BE2C (cell line): Measurements from ENCODE around the gene CBFA2T3.

ENCODE experiments used
- DNase-seq: peaks from one replicate; pipeline ENCODE4 v3.0.0-alpha.2; 2020
- H3K27me3 ChIP-seq: fragments of 250-450 bp; sonication (Bioruptor Pico); 2 replicates; pipeline ENCODE4 v1.5.1; 2020; ENCODE audit warnings: mild to moderate bottlenecking
- H3K36me3 ChIP-seq: fragments of 250-450 bp; sonication (Bioruptor Pico); 2 replicates; pipeline ENCODE4 v1.5.1; 2020; ENCODE audit warnings: mild to moderate bottlenecking
- H3K4me1 ChIP-seq: fragments of 250-450 bp; sonication (Bioruptor Pico); 2 replicates; pipeline ENCODE4 v1.5.1; 2020
- H3K4me3 ChIP-seq: 2 replicates; pipeline ENCODE4 v1.5.1; 2011; ENCODE audit warnings: low read depth, low read length
- H3K9me3 ChIP-seq: fragments of 250-450 bp; sonication (Bioruptor Pico); 2 replicates; pipeline ENCODE4 v1.5.1; 2020
- CTCF ChIP-seq: IDR thresholded peaks from 2 replicates; pipeline ENCODE4 v1.5.1; 2012; ENCODE audit warnings: mild to moderate bottlenecking, low read depth, low read length

CBFA2T3 gene

GRCh38 chr16:88904676-88905365, 72.2 kb downstream of the CBFA2T3 start:
- no peak for TF ChIP-seq CTCF
- no peak for DNase-seq
- no peaks in the 10 kb centered on the region for H3K9me3 ChIP-seq
- no peak overlapping the region for H3K4me3 ChIP-seq
- no peaks in the 10 kb centered on the region; the same call in 1 of the 2 replicates for H3K4me1 ChIP-seq
- H3K36me3 ChIP-seq: no peaks in the 10 kb centered on the region
- peaks cover 12% of the 10 kb centered on the region for H3K27me3 ChIP-seq

GRCh38 chr16:88903267-88903666, 73.7 kb downstream of the CBFA2T3 start:
- H3K27me3 ChIP-seq: peaks cover 21% of the 10 kb centered on the region
- H3K4me3 ChIP-seq: no peak overlapping the region
- H3K9me3 ChIP-seq: no peaks in the 10 kb centered on the region
- no peak for TF ChIP-seq CTCF
- H3K4me1 ChIP-seq: no peaks in the 10 kb centered on the region; the same call in 1 of the 2 replicates
- no peaks in the 10 kb centered on the region for H3K36me3 ChIP-seq
- no peak for DNase-seq

- no peak overlapping the region for H3K4me3 ChIP-seq
- TF ChIP-seq CTCF: no peak
- H3K4me1 ChIP-seq: no peaks in the 10 kb centered on the region; the same call in 1 of the 2 replicates
- DNase-seq: no peak
- no peaks in the 10 kb centered on the region for H3K36me3 ChIP-seq
- H3K9me3 ChIP-seq: no peaks in the 10 kb centered on the region
- peaks cover 26% of the 10 kb centered on the region for H3K27me3 ChIP-seq
Observed at GRCh38 chr16:88902744-88903143, 74.3 kb downstream of the CBFA2T3 start.

GRCh38 chr16:88901718-88902337, 75.2 kb downstream of the CBFA2T3 start:
- Histone ChIP-seq H3K9me3 (no peaks in the 10 kb centered on the region), H3K27me3 (peaks cover 32% of the 10 kb centered on the region), H3K4me3 (no peak overlapping the region), H3K4me1 (no peaks in the 10 kb centered on the region; the same call in 1 of the 2 replicates), H3K36me3 (no peaks in the 10 kb centered on the region)
- no peak for TF ChIP-seq CTCF
- no peak for DNase-seq

- Histone ChIP-seq H3K27me3 (peaks cover 32% of the 10 kb centered on the region), H3K9me3 (no peaks in the 10 kb centered on the region), H3K4me1 (no peaks in the 10 kb centered on the region; the same call in 1 of the 2 replicates), H3K36me3 (no peaks in the 10 kb centered on the region), H3K4me3 (no peak overlapping the region)
- no peak for TF ChIP-seq CTCF
- no peak for DNase-seq
Observed at GRCh38 chr16:88900662-88901052, 76.3 kb downstream of the CBFA2T3 start.
